Endodermal cell (in vitro differentiated cells): ENCODE measurements around the gene PVALB. TPM values are rescaled to one million over a fixed set of nuclear protein-coding genes. Genes with fewer than 3 reads are reported as not detected.
A peak's percentile ranks its signal among the peaks of the same experiment; 100 is the strongest.

Source experiments
- DNase-seq: peaks from one replicate; pipeline ENCODE4 v3.0.0-alpha.2; 2017
- H3K27ac ChIP-seq: 2 replicates; pipeline ENCODE4 v1.5.1; 2013; ENCODE audit warnings: mild to moderate bottlenecking, low read depth, low read length, moderate library complexity
- H3K27me3 ChIP-seq: 2 replicates; pipeline ENCODE4 v1.6.1; 2013; ENCODE audit warnings: mild to moderate bottlenecking, low read length, moderate library complexity; ENCODE audit not compliant: insufficient read depth, control insufficient read depth, poor library complexity, severe bottlenecking
- H3K36me3 ChIP-seq: 2 replicates; pipeline ENCODE4 v1.7.0; 2013; ENCODE audit warnings: mild to moderate bottlenecking, low read length, moderate library complexity; ENCODE audit not compliant: control insufficient read depth, insufficient read depth
- H3K4me1 ChIP-seq: one replicate; pipeline ENCODE4 v1.7.0; 2013; ENCODE audit warnings: low read length; ENCODE audit not compliant: control insufficient read depth, insufficient read depth
- H3K4me3 ChIP-seq: 2 replicates; pipeline ENCODE4 v1.5.1; 2013; ENCODE audit warnings: mild to moderate bottlenecking, low read length, moderate library complexity
- H3K9ac ChIP-seq: 2 replicates; pipeline ENCODE4 v1.6.1; 2013; ENCODE audit warnings: mild to moderate bottlenecking, low read length, moderate library complexity; ENCODE audit not compliant: poor library complexity, severe bottlenecking; ENCODE audit errors: extremely low read depth
- H3K9me3 ChIP-seq: 2 replicates; pipeline ENCODE4 v1.6.1; 2013; ENCODE audit warnings: mild to moderate bottlenecking, low read length, moderate library complexity; ENCODE audit not compliant: control insufficient read depth
- H3K27ac Mint-ChIP-seq: 2 replicates; pipeline ENCODE4 v1.8.0; 2020; ENCODE audit warnings: mixed read lengths
- H3K27me3 Mint-ChIP-seq: 2 replicates; pipeline ENCODE4 v1.8.0; 2021; ENCODE audit warnings: mild to moderate bottlenecking, mixed read lengths; ENCODE audit not compliant: insufficient read depth
- H3K36me3 Mint-ChIP-seq: 2 replicates; pipeline ENCODE4 v1.8.0; 2020; ENCODE audit warnings: low read depth, mixed read lengths
- H3K4me1 Mint-ChIP-seq: 2 replicates; pipeline ENCODE4 v1.8.0; 2020; ENCODE audit warnings: mixed read lengths
- H3K4me3 Mint-ChIP-seq: 2 replicates; pipeline ENCODE4 v1.8.0; 2020; ENCODE audit warnings: mild to moderate bottlenecking, moderate library complexity, mixed read lengths
- H3K9me3 Mint-ChIP-seq: 2 replicates; pipeline ENCODE4 v1.8.0; 2020; ENCODE audit warnings: mild to moderate bottlenecking, mixed read lengths
- CTCF ChIP-seq: fragments of 200-600 bp; sonication (generic); conservative IDR thresholded peaks from 2 replicates; pipeline ENCODE4 v1.5.0; 2021; ENCODE audit warnings: antibody characterized with exemption, mild to moderate bottlenecking
- WGBS, 2 experiments: methylation state at CpG; one replicate each; pipeline versions ENCODE4 v1.1.5 to v1.1.7; 2013; ENCODE audit warnings: missing lambda C conversion rate in 2 of 2, mixed read lengths in 1 of 2; ENCODE audit not compliant: insufficient coverage in 1 of 2, insufficient read length in 1 of 2; 5-methylcytosine and 5-hydroxymethylcytosine counted together
- total RNA-seq, 2 donors: library from RNA; stranded (reverse); fragmentation: NEBNext Ultra II Directional in 1 of 2; extraction: Animal tissue kit (Norgen Biotek cat#: 25700) in 1 of 2; gene quantifications; 2 replicates in 1 of 2; 3 replicates in 1 of 2; pipeline ENCODE4 v1.2.1, GENCODE V29; 2021

Gene PVALB
- total RNA-seq, 2 donors from 2014 or later: not detected

GRCh38 chr22:36822581-36822980 is 5.7 kb upstream of the PVALB start:
- Histone ChIP-seq H3K4me3 (no peak overlapping the region), H3K27ac (no peak overlapping the region), H3K36me3 (no peaks in the 10 kb centered on the region), H3K9me3 (no peaks in the 10 kb centered on the region), H3K27me3 (peaks cover 28% of the 10 kb centered on the region), H3K4me1 (no peaks in the 10 kb centered on the region), H3K9ac (peak overlapping the region; percentile 39)
- peak overlapping the region; percentile 93 for H3K27ac Mint-ChIP-seq
- peaks cover 36% of the 10 kb centered on the region for H3K27me3 Mint-ChIP-seq
- no peaks in the 10 kb centered on the region for H3K36me3 Mint-ChIP-seq
- no peak overlapping the region for H3K4me3 Mint-ChIP-seq
- TF ChIP-seq CTCF: no peak
- peak; percentile 86 for DNase-seq
- H3K9me3 Mint-ChIP-seq: no peaks in the 10 kb centered on the region
- H3K4me1 Mint-ChIP-seq: peaks cover 14% of the 10 kb centered on the region
- 71 to 75% methylated on average over 2 to 6 of the region's 6 CpGs for WGBS, 2 experiments

- no peaks in the 10 kb centered on the region for H3K4me1 ChIP-seq
- no peak overlapping the region for H3K27ac Mint-ChIP-seq
- DNase-seq: peak; percentile 72
- H3K27me3 ChIP-seq: peaks cover 62% of the 10 kb centered on the region
- TF ChIP-seq CTCF: no peak
- no peaks in the 10 kb centered on the region for H3K36me3 Mint-ChIP-seq
- H3K36me3 ChIP-seq: no peaks in the 10 kb centered on the region
- no peaks in the 10 kb centered on the region for H3K9me3 Mint-ChIP-seq
- peaks cover 8% of the 10 kb centered on the region for H3K4me1 Mint-ChIP-seq
- WGBS, 2 experiments: 46 to 68% methylated on average over 4 to 9 of the region's 9 CpGs
- no peak overlapping the region for H3K4me3 Mint-ChIP-seq
- no peaks in the 10 kb centered on the region for H3K9me3 ChIP-seq
- no peak overlapping the region for H3K27ac ChIP-seq
- H3K4me3 ChIP-seq: no peak overlapping the region
- peaks cover 70% of the 10 kb centered on the region for H3K27me3 Mint-ChIP-seq
- no peak overlapping the region for H3K9ac ChIP-seq
These were observed 2.3 kb upstream of the PVALB start for GRCh38 chr22:36819112-36819511.

- H3K9ac ChIP-seq: no peak overlapping the region
- no peaks in the 10 kb centered on the region for H3K4me1 ChIP-seq
- peaks cover 72% of the 10 kb centered on the region for H3K27me3 ChIP-seq
- Mint-ChIP-seq H3K27ac (no peak overlapping the region), H3K4me1 (peaks cover 9% of the 10 kb centered on the region), H3K9me3 (no peaks in the 10 kb centered on the region), H3K36me3 (no peaks in the 10 kb centered on the region), H3K4me3 (no peak overlapping the region), H3K27me3 (peaks cover 76% of the 10 kb centered on the region)
- no peak for TF ChIP-seq CTCF
- no peak for DNase-seq
- H3K4me3 ChIP-seq: no peak overlapping the region
- 89 to 95% methylated on average over 6 of the region's 6 CpGs for WGBS, 2 experiments
- H3K27ac ChIP-seq: no peak overlapping the region
- H3K9me3 ChIP-seq: no peaks in the 10 kb centered on the region
- no peaks in the 10 kb centered on the region for H3K36me3 ChIP-seq
These were observed 1.3 kb upstream of the PVALB start for GRCh38 chr22:36818010-36818642.
